ENCODE results near the gene TMEM236.
A peak's percentile ranks its signal among the peaks of the same experiment; 100 is the strongest.
"Not testable (repeated sequence)": the region's sequence is repeated elsewhere in the genome, so short reads cannot be mapped to it uniquely, and the experiment has no call there.

The TMEM236 gene, protein sequence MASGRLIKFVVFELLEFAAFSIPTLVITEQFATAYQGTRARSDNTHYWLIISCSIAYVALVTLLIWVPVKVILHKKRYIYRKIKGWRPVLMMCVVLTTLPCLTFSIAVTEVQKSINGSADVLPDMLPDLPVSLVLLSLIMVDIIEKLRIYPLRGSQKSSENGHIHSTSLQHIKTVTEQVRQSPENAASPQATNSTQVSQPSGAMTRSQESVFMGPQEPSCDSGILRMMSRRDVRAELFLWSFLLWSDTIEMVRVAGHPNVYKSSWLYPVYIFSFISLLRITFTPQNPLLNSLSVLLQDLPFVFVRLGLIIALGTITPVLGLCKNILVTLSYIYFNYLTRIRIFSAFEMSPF

DNA sequence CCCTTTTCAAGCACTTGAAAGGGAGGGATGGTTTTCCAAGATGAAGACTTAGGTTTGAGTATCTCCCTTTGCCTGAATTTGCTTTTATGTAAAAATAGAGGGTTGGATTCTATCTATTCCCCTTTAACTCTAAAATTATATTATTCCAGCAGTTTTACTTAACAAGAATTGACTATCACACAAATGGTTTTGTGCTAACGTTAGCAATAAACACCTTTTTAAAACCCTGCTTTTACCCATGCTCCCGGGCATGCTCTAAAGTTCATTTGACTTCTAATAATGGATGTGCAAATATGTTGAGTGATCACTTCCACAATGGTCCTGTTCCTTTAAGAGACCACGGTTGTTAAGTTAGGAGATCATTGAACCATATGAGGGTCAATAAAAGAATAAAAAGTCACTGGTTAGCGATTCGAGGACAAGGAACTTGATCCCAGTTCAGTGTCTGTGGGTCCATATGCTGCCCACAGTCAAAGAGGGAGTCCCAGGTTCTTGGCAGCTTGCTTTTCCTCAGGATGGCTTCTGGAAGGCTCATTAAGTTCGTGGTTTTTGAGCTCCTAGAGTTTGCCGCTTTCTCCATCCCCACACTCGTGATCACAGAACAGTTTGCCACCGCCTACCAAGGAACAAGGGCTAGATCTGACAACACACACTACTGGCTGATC is at the start of gene TMEM236:
Gene TMEM236 (plus strand): TSS at position 421 of the 665 bp plus-strand sequence. CDS start 95 bp downstream, at position 516.
- no peak for DNase-seq

DNA sequence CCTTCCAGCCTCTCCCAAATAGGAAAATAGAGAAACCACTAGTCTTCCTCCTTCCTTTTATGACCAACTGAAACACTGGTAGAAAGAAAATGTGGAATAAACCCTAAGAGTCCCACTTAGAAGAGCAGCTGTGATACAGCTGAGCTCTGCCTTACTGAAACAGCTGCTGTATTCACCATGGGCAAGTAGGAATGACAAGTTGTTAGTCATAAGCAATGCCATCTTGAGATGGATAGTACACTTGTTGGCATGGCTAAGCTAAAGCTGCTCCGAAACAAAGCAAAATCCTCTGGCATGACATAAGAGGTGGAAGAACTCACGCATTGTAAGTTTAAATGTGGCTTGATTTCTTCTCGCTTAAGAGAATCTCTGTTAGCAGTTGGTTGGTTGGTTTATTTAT is 48.3 kb upstream of the TMEM236 start:
- no peak for DNase-seq

DNA sequence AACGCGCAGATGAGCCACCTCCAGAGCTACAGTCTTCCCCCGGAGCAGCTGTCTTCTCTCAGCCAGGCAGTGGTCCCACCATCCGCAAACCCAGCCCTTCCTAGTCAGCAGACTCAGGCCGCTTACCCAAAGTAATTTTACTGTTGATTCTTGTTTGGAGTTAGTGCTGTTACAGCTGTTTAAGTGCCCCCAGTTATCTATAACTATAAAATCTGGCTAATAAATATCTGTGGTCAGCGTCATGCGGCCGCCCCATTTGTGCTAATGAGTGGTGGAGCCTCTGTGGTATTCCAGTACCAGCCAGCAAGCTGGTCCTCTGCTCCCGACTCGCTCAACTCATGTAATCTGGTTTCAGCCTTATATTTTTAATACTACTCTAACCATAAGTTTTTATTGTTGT is 43.2 kb upstream of the TMEM236 start:
- DNase-seq = no peak

DNA sequence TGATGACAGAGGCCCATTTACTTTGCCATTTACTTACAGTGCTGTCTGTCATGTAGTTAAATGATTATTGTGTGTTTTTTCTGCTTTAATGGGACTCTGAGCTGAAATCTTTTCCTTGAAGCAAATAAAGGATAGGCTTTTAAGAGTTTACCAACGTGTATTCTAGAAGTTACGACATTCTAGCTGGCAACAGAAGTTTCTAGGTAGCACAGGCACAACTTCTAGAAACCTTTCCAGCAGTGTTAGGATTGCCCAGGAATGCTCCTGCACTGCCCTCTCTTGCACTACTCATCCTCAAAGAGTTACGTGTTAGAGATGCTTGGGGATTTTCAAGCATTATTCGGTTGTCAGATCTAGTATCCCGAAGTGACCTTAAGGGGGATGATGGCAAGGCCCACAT is 42.5 kb upstream of the TMEM236 start:
- DNase-seq = no peak

DNA sequence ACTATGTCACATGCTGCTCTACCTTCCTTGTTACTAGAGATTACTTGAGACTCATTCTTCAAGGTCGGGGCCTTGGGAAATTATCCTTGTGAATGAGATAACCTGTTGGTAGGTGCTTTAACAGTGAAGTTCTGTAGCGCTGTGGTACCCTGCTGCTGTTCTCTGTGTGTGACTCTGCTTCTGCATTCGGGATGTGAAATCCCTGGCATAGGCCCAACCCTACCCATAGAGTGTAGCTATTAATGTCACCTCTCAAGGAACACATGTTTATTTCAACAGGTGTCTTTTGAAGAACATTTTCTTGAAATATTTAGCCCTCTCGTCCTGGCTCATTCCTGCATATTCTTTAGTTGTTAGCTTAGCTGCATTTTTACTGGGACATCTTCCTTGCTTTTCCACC is 41.8 kb upstream of the TMEM236 start:
- no peak for DNase-seq

DNA sequence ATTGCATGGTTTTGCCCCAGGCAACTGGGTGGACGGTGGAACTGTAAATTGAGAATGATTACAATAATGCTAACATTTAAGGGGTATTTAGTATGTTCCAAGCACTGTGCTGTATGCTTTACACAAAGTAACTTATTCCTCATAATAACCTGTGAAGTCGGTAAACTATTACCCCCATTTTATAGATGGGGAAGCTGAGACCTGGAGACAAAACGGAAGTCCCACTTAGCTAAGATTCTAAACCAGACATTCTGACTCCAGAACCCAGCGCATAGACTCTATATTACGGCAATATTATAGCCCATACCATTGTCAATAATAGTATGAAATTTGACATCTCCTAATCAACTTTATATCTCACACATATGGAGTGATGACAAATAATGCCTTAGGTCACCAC is 39.9 kb upstream of the TMEM236 start:
- no peak for DNase-seq

DNA sequence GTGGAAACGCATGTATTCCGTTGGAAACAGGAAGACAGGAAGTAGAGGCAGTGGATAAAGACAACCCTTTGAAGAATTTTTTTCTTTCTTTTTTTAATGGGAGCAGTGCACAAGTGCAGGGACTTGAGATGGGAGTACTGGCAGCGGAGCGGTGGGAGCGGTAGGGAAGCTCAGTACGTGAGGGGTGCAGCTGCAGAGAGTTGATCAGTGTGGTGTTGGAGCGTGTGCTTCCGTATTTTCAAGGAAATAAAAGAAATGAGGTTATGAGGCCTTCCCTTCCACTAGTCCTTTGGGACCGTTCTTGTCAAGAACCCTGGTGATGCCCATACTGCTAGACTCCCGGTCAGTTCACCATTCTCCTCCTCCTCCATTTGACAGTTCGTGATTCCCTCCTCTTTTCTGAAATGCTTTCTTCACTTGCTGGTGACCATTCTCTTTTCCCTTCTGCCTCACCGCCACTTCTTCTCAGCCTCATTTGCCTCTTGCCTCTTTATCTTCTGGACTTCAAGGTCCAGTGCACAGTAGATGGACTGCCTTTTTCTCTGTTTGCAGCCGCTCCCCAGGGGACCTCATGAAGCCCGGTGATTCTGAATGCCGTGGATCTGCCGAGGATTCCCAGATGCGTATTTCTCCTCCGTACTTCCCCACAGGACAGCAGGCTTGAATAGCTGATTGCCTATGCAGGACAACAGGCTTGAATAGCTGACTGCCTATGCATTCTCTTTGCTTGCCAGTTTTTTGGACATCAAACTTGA is 39.1 kb upstream of the TMEM236 start:
- no peak for DNase-seq

DNA sequence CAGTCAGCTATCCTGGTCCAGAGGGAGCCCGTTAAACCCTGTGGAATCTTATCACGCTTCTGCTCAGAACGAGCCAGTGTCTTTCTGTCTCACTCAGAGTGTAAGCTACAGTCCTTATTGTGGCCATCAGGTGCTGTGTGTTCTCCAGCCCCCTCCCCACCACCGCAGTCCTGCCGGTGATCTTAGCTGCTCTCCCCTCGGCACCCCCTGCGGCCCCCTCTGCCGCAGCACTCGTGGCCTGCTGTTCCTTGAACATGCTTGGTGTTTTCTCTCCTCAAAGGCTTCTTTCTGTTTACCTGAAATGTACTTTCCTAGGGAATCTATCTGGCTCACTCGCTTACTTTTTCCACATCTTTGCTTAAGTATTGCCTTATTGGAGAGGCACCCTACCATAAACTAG is 38.2 kb upstream of the TMEM236 start:
- DNase-seq = no peak

DNA sequence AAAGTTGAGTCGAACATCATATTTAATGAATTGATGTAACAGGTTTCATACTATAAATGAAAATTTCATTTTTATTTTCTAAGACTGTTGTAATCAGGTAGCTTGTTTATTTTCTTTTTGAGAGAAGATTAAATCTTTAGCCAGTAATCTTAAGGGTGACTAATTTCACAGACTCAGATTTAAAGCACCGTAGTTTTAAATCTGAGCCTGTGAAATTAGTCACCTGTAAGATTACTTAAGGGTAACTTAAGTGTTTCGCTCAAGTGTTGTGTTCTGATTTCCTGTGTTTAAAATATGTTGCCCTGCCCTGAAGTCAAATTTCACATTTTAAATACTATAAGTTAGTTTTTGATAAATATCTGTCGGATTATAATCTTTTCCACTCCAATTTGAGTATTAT is 35.8 kb upstream of the TMEM236 start:
- DNase-seq = no peak

DNA sequence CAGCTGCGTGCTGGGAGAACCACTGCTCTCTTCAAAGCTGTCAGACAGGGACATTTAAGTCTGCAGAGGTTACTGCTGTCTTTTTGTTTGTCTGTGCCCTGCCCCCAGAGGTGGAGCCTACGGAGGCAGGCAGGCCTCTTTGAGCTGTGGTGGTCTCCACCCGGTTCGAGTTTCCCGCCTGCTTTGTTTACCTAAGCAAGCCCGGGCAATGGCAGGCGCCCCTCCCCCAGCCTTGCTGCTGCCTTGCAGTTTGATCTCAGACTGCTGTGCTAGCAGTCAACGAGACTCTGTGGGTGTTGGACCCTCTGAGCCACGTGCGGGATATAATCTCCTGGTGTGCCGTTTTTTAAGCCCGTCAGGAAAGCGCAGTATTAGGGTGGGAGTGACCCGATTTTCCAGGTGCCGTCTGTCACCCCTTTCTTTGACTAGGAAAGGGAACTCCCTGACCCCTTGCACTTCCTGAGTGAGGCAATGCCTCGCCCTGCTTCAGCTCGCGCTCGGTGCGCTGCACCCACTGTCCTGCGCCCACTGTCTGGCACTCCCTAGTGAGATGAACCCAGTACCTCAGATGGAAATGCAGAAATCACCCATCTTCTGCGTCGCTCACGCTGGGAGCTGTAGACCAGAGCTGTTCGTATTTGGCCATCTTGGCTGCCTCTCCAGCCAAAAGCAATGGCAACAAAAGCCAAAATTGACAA is 29.5 kb upstream of the TMEM236 start:
- not testable (repeated sequence) for DNase-seq

DNA sequence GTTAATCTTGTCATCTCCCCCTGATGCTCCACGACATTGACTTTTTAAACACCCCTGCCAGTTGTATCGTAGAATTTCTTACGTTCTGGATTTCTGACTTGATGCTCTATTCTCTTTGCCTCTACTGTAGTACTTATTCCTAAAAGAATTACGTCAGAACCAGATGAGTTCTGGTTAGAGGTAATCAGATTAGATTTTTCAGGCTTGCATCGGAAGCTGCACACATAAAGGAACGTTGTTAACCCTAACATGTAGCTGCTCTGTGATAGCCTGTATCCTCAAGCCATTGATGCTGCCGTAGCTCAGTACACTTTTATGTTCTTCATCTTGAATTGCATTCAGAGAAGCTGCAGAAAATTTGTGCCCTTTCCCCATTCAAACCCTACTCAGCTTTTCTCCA is 26.3 kb upstream of the TMEM236 start:
- no peak for DNase-seq

DNA sequence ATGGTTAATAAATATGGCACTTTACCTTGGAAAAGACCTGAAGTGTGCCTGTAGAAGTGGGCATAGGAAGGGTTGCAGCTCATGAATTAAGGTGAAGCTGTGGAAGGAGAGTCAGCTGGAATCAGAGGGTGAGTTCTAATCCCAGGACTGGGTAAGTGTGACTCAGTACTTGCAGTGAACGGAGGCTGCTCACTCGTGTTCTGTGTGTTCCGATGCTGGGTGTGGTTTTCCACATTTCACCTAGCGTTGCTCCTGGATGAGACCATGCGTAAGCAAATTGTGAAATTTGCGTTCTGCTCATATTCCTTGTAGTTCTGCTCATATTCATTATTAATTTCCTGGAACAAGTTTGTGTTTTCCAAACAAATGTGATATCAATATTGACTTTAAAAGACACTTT is 22.4 kb upstream of the TMEM236 start:
- no peak for DNase-seq

DNA sequence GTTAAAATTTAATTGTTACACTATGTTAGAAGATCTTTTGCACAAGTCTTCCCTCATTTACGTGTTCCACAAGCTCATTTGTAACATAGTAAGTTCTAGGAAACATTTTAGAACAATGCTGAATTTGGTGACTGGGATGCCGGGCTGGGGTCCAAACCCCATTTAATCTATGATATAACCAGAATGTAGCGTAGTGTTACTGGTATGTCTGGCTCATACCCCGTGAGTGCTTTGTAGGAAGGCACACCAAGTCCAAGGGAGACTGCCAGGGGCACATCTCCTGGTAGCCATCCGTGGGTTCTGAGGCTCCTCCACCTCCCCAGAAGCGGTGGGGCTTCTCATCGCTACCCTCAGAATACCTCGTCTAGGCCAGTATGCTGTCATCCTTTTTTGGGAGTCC is 21.3 kb upstream of the TMEM236 start:
- DNase-seq = no peak

DNA sequence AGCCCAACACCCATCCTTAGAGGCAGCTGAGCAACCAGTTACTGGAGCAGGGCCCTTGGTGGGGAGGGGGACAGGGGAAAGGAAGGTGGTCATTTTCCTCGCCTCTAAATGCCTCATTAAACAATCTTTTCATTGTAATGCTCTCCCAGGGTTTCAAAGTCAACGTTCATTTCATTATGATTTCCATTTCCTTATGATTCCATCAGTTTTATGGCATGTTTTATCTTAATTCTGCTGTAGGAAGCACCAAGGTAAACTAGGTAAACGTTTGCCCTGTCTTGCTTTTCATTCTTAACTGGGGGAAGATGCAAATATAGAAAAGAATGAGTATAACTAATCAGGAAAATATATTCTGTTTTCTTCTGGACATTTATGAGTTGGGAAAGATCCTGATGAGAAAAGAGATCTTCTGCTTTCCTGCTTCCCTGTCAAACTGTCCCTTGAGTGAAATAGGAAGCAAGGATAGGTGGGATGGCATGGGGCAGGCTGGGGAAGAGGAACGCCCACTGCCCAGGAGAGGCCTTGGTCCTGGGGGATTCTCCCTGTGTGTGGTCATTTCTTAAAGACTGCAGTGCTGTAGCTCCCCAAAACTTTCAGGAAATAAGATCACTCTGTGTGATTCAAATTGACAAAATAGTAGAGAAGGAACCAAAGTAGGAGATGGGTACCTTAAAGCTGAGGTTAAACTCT is 20.5 kb upstream of the TMEM236 start:
- DNase-seq = no peak

DNA sequence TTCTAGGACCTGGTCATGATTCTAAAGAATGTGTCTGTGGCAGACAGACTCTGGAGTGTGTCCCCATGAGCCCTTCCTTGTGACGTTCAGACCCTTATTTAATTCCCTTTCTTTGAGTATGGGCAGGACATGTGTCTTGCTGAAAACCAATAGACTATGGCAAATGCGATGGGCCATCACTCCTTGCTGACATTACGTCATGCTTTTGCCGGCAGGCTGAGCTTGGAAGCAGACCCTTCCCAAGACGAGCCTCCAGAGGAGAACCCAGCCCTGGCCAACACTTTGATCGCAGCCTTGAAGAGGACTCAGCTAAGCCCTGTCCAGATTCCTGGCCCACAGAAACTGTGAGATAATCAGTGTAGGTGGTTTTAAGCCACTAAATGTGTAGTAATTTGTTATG is 18.4 kb upstream of the TMEM236 start:
- DNase-seq = no peak

DNA sequence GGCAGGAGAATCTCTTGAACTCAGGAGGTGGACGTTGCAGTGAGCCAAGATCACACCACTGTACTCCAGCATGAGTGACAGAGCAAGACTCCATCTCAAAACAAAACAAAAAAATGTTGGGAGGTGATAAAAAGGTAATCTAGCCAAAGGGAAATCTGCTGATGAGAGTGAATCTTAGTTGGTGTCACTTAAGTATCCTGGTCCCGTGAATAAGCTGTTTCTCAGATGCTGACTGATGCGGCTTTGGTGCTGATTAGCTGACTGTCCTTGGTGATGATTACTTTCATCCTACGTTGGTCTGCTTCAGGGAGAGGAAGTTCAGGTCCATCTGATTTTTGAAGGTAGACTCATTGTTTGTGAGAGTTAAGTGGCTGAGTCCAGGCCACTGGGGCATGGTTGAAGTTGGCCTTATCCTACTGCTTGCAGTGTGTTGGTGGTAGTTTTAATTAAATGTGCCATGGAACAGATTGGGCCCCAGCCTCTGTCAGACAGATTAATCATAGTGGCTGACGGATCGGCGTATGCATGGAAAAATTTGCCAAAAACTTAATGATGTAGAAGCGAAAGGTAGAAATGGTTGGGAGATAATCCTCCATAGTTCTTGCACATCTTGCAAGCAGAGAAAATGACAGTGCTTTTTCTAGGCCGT is 17.4 kb upstream of the TMEM236 start:
- DNase-seq = no peak

DNA sequence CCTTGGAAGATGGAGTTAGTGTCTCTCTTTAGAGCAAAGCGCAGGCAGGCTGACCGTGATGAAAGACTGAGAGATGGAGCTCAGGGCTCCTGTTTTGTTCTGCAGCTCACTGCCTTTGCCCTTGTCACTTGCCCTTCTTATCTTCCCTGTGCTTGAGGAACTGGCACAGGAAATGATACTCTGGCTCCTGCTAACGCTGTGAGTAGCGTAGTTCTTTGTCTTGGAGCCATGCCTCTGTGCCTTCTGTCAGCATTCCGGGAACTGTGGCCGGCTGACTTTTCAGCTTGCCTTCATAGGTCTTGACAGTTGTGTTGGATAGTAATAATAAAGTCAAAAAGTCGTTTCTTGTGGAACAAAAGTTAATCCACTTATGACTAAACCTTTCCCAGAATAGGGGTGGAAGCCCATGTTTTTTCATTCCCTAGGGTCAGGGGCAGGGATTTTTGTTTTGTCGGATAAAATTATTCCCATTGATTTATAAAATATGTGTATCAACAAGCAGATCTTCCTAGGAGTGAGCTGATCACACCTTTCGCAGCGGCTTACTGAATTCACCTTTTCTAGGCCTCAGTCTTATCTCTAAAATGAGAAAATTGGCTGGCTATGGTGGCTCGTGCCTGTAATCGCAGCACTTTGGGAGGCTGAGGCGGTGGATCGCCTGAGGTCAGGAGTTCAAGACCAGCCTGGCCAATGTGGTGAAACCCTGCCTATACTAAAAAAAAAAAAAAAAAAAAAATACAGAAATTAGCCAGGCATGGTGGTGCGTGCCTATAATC is 16.6 kb upstream of the TMEM236 start:
- no peak for DNase-seq

DNA sequence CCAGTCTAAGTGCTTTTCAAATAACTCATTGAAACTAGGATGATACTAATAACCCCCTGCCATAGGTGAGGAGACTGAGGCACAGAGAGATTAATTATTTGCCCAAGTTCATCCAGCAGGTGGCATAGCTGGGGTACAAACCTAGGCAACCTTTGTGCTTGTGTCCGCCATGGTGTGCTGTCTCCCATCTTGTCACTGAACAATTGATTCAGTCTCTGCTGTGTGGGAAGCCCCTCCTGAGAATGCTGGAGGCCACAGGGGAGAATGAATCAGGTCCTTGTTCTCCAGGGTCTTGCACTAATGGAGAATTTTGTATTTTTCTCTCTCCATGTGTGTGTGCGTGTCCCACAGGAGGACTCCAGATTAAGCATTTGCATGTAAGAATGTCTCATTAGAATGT is 15.8 kb upstream of the TMEM236 start:
- no peak for DNase-seq

DNA sequence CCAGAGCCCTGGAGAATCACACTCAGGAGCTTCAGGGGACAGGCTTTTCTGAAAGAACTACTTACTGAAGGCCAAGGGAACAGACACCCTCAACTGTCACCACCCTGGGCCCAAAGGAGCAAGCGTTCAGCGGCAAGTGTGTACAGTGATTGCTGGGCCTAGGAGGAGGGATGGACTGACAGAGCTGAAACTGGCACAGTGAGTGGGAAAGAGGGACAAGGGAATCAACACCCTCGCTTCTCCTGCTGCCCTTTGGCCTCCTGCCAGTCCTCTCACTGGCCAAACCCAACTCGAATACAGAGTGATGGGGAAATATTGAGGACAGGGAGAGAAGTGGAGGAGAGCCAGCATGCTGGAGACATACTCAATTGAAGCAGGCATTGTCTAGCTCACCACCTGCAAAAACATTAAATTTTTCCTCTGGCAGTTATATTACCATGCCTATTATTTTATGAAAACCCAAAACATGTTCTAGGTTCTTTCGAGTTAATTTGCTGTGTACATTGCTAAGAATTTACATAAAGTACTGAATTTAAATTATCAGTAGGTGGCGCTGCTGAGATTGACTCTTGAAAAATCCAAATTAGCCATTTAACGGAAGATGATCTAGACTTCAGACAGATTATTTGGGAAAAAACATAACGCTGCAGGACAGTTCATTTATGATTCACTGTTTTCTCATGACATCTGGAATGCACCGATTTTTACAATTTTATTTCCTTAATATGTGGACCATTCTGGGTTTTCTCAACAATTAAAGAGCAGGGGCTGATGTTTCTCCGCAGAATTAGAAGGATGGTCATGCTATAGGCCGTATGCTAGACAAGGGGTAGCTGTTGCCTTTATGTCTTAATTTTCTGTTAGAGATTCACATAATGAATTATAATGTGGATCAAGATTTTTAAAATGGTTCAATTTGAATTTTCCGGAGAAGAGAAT is 14.7 kb upstream of the TMEM236 start:
- DNase-seq = peak in 1 of 2 donors; percentile 42

DNA sequence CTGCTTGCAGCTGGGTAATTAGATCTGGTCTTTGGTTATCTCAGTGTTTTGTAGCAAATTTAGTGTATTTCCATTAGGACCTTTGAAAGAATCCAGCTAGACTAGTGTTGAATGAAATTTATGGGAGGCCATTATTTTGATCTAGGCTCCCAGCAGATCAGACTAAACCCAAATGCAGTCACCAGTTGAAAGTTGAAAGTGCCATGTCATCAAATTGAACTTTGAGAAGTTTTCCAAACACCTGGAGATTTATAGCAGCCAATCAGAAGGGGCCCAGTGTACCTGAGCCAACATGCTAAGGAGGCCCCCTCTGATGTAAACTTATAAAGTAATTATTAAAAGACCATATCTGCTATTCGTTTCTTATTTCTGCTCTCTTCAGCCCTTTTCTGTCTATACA is 11.3 kb upstream of the TMEM236 start:
- DNase-seq = no peak

Data from CD4-positive, alpha-beta T cell treated with Interleukin-1 beta for 1 hour (primary cell).